Epithelial cell of esophagus (primary cell): ENCODE results near the gene SLC41A3.

ENCODE experiments used
- DNase-seq: peaks from one replicate; pipeline ENCODE4 v3.0.0; 2010; ENCODE audit warnings: low read depth
- H3K4me3 ChIP-seq: 2 replicates; pipeline ENCODE4 v1.5.1; 2011; ENCODE audit warnings: mild to moderate bottlenecking, low read length, control low read depth
- TF ChIP-seq, protein P1 (sequence below): IDR thresholded peaks from 2 replicates; pipeline ENCODE4 v1.5.1; 2011; ENCODE audit warnings: low read depth, mild to moderate bottlenecking, low read length, control low read depth, inconsistent platforms; ENCODE audit not compliant: insufficient read depth; ENCODE audit errors: missing control alignments

Gene SLC41A3

DNA sequence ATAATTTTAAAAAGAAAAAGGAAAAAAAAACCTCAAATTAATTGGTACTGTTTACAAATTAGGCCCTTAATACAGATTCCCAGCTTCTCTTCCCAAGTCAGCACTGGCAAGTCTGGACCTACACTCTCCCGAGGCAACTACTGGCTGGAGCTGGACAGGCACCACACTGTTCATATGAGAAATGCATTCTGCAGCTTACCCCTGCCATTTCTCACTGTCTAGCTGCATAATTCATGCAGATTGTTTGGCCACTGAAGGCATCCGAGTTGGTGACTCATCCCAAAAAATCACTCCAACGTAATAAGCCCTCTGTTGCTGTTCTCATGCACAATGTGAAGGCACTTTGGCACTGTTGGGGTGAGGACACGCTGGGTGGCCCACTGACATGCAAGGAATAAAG is 69.7 kb downstream of the SLC41A3 start:
- TF ChIP-seq, protein P1, sequence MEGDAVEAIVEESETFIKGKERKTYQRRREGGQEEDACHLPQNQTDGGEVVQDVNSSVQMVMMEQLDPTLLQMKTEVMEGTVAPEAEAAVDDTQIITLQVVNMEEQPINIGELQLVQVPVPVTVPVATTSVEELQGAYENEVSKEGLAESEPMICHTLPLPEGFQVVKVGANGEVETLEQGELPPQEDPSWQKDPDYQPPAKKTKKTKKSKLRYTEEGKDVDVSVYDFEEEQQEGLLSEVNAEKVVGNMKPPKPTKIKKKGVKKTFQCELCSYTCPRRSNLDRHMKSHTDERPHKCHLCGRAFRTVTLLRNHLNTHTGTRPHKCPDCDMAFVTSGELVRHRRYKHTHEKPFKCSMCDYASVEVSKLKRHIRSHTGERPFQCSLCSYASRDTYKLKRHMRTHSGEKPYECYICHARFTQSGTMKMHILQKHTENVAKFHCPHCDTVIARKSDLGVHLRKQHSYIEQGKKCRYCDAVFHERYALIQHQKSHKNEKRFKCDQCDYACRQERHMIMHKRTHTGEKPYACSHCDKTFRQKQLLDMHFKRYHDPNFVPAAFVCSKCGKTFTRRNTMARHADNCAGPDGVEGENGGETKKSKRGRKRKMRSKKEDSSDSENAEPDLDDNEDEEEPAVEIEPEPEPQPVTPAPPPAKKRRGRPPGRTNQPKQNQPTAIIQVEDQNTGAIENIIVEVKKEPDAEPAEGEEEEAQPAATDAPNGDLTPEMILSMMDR = no peak
- no peak overlapping the region for H3K4me3 ChIP-seq
- peak; percentile 22 for DNase-seq

DNA sequence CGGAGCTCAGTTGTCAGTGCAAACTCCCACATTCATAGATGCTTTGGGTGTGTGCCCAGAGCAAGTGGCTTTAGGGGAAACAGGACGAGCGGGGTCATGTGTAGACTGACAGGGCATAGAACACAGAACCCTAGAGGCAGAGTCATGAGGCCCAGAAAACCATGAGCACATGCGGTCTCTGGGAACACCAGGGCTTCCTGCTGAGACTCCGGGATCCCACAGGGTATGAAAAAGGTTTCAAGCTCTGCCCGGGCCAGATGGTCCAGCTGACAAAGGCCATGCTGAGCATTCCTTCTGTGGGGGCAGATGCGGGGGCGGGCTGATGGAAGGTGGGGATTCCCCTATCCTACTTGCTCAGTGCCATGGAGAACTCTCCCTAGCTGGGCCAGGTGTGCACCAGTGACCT is 70.2 kb downstream of the SLC41A3 start:
- TF ChIP-seq, protein P1 = no peak
- H3K4me3 ChIP-seq = no peak overlapping the region
- DNase-seq = no peak

DNA sequence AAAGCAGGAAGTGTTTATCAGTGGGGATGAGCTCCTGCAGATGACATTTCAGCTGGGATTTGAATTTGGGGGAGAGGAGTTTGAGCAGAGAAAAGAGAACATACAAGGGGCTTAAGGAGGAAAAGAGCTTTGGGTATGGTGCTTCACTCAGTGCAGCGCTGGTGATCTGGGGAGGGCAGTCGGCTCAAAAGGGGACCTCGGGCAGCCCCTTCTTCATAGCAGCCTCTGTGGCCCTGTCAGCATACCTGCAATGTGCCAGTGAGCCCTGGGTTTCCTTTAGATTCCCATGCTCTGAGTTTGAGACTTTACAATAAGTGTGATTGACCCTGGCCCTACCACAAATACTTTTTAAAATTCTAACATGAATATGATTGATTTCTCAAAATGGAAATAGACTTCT is 74.7 kb downstream of the SLC41A3 start:
- no peak overlapping the region for H3K4me3 ChIP-seq
- no peak for DNase-seq
- TF ChIP-seq, protein P1 = no peak

DNA sequence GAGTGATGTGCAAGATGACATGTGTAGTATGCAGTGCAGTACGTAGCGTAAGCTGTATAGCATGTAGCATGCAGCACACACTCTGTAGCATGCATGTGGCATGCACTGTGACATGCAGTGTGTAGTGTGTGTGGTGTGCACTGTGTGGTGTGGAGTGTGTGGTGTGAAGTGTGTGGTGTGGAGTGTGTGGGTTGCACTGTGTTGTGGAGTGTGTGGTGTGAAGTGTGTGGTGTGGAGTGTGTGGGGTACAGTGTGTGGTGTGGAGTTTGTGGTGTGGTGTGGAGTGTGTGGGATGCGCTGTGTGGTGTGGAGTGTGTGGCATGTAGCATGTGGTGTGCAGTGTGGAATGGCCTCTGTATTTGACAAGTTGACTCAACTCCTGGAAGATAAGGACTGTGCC is 75.7 kb downstream of the SLC41A3 start:
- no peak overlapping the region for H3K4me3 ChIP-seq
- TF ChIP-seq, protein P1 = no peak
- DNase-seq = no peak

DNA sequence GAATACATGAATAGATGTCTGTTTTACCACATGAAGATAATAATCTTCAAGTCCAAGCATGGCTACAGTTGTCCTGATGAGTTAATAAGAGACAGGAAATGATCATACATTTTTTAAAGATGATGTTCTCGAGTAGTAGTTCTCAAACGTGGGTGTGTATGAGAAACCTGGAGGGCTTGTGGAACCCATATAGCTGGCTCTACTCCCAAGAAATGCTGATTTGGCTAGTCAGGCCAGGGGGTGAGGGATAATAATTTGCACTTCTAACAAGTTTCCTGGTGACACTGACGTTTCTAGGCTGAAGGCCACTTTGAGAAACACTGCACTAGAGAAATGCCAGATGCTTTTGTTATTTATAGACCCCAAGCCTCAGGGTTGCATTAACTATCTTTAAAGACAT is 78.0 kb downstream of the SLC41A3 start:
- TF ChIP-seq, protein P1 = no peak
- H3K4me3 ChIP-seq = no peak overlapping the region
- peak; percentile 85 for DNase-seq

DNA sequence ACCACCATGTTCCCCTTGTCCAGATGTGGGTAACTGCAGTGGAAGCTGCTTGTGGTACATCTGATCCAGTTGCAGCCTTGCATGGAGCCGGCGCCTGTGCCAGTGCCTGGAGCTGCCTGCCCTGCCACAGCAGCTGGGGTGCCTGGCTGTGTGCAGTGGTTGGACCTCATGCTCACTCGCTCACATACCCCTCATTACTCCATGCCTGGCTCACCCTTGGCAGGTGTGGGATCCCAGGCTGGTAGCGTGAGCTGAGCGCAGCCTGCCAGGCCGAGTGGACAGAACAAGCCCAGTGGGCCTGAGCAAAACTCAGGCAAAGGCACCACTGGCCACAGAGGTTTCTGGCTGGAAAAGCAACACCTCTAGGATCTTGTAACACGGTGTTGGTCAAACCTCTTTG is 79.2 kb downstream of the SLC41A3 start:
- no peak overlapping the region for H3K4me3 ChIP-seq
- TF ChIP-seq, protein P1 = no peak
- DNase-seq = no peak

DNA sequence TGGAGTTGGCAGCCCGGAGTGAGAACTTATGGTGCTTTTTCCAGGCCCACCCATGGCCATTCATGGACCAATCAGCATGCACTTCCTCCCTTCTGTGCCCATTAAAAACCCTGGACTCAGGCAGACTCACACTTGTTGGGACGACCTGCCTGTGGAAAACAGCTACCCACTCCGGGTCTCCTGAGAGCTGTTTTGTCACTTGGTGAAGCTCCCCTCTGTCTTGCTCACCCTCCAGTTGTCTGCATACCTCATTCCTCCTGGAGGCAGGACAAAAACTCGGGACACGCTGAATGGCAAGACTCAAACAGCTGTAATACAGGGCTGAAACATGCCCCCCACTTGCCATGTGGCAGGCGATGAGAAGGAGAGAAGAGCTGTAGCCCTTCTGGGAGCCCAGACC is 79.7 kb downstream of the SLC41A3 start:
- TF ChIP-seq, protein P1 = no peak
- DNase-seq = no peak
- no peak overlapping the region for H3K4me3 ChIP-seq
